GM21786 (cell line): ENCODE results near the gene WIPI1.
"Not testable (repeated sequence)": the region's sequence is repeated elsewhere in the genome, so short reads cannot be mapped to it uniquely, and the experiment has no call there.

Source experiments
- ATAC-seq: cut with Tn5 transposase; IDR thresholded peaks from one replicate; pipeline ENCODE4 v1.9.1; 2021; ENCODE audit not compliant: unreplicated experiment

The WIPI1 gene

GRCh38 chr17:68420065-68420464 lies 37.2 kb downstream of the WIPI1 start:
- ATAC-seq: no peak

DNA sequence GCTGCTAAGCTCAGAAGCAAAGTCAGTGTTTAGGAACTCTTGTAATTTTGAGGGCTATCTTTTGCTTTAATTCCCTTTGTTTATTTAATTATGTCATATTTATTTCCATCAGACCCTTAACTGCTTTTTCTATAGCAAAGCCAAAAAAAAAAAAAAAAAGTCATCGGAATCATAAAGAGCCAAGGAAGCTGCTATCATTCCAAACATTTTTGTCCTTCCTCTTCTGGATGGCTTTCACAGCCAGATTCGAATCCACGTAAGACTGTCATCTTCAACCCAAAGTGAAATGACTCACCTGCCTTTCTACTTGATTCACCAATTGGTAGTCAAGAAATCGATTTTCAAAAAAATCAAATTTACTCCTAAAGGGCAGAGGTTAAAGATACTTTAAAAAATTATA lies 38.4 kb downstream of the WIPI1 start:
- no peak for ATAC-seq

DNA sequence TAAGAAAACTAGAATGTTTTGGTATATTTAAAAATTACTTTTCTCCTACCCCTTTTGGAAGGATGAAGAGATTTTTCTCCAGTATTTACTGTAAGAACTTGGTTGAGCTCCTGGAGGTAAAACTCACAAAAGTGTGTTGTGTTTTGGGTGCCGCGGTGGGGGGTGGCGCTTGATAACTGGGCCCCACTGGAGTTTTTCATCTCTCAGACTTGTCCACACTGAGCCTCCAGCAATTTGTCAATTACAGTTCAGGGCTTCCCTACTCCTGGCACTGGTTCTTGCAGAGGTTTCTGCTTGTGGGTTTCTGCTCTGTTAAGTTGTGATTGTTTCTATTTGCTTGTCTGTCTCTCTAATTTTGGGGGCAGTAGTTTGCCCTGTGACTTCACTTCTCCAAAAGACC lies 40.0 kb downstream of the WIPI1 start:
- ATAC-seq: no peak

DNA sequence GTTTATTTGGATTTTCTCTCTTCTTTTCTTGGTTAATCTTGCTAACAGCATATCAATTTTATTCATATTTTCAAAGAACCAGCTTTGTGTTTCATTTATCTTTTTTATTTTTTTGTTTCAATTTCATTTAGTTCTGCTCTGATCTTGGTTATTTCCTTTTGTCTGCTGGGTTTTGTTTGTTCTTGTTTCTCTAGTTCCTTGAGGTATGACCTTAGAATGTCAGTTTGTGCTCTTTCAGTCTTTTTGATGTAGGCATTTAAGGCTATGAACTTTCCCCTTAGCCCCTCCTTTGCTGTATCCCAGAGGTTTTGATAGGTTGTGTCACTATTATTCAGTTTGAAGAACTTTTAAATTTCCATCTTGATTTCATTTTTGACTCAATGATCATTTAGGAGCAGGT lies 42.4 kb downstream of the WIPI1 start:
- ATAC-seq: not testable (repeated sequence)

GRCh38 chr17:68413597-68414560 lies 43.4 kb downstream of the WIPI1 start:
- not testable (repeated sequence) for ATAC-seq

DNA sequence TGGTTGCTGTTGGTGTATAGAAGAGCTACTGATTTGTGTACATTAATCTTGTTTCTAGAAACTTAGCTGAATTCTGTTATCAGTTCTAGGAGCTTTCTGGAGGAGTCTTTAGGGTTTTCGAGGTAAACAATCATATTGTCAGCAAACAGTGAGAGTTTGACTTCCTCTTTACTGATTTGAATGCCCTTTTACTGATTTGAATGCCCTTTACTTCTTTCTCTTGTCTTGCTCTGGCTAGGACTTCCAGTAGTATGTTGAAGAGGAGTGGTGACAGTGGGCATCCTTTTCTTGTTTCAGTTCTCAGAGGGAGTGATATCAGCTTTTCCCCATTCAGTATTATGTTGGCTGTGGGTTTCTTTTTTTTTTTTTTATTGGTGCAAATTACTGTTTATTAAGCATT lies 49.6 kb downstream of the WIPI1 start:
- ATAC-seq: not testable (repeated sequence)

DNA sequence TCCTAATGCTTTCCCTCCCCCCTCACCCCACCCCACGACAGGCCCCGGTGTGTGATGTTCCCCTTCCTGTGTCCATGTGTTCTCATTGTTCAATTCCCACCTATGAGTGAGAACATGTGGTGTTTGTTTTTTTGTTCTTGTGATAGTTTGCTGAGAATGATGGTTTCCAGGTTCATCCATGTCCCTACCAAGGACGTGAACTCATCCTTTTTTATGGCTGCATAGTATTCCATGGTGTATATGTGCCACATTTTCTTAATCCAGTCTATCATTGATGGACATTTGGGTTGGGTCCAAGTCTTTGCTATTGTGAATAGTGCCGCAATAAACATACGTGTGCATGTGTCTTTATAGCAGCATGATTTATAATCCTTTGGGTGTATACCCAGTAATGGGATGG lies 53.5 kb downstream of the WIPI1 start:
- not testable (repeated sequence) for ATAC-seq

GRCh38 chr17:68403122-68403521 lies 54.2 kb downstream of the WIPI1 start:
- ATAC-seq: no peak

GRCh38 chr17:68401288-68401687 lies 56.0 kb downstream of the WIPI1 start:
- ATAC-seq: no peak

GRCh38 chr17:68400404-68400735 lies 56.9 kb downstream of the WIPI1 start:
- no peak for ATAC-seq

- ATAC-seq: no peak
Observed at GRCh38 chr17:68399638-68400403, 57.5 kb downstream of the WIPI1 start.

- peak; percentile 78 for ATAC-seq
Observed at GRCh38 chr17:68398691-68399637, 58.3 kb downstream of the WIPI1 start.

GRCh38 chr17:68397108-68397536 lies 60.2 kb downstream of the WIPI1 start:
- ATAC-seq: no peak

DNA sequence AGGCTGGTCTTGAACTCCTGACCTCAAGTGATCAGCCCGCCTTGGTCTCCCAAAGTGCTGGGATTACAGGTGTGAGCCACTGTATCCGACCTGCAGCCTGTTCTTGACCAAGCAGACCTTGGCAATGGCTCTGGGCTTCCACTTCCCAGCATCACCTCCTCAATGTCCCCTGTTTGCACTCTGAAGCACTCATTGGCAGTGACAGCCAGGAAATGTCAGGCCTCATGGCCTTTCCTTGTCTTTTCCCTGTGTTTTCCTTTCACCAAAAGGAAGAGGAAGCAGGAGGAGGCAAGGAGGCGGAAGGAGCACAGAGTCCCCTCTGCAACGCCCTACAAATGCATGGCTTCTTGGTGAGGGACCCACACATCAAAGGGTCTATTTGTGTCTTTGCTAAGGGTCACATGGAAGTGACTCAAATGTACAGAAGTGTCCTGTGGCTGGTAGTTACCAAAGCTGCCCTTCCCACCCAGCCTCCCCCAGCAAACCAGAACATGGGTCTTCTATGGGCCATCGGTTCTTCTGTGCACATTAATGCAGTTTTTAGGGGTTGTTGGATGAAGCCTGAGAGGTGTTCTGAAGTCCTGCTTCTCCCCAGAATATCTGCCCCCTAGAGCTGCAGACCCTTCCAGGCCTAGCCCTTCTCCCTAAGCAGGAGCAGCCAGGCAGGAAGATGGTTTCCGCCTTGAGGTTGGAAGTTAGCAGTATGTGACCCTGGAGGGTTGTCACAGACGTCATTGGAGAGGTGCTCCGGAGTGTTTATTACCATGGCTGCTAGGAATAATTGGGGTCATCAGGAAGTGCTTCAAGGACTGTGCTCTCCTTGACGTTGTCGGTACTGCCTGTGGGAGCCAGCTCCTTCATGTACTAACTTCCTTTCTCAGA lies 60.8 kb downstream of the WIPI1 start:
- no peak for ATAC-seq

GRCh38 chr17:68394608-68395331 lies 62.5 kb downstream of the WIPI1 start:
- ATAC-seq: no peak

DNA sequence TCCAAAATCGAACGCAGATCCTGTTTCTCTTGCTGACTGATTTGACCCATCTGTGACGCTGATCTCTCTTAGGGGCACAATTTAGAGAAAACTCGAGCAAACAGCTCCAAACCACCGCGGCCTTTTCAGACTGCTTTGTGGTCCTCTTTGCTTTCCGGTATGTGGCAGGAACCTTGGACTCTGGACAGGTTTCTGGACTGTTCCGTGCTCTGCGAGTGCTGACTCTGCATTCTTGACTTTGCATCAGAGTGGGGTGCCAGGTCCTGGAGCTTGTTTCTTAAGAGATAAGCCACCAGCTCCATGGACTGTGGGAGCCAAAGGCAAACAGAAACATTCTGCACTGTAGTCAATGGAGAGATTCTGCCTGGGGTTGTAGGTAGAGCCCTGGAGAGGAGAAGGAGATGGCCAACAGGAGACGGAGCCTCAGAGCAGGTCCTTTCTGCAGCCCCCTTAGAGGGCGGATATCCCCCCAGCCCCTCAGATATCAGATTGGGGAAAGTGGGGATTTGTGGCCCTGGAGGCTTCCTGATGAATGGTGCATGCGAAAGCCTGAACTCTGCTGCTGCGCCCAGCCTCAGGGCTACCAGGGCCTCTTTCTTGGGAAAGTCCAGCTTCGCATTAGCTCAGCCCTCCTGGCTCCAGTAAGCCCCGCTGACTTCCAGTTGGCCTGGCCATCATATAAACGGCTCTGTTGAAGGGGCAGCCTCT lies 65.6 kb downstream of the WIPI1 start:
- ATAC-seq: no peak

GRCh38 chr17:68390888-68391545 lies 66.3 kb downstream of the WIPI1 start:
- ATAC-seq: no peak

DNA sequence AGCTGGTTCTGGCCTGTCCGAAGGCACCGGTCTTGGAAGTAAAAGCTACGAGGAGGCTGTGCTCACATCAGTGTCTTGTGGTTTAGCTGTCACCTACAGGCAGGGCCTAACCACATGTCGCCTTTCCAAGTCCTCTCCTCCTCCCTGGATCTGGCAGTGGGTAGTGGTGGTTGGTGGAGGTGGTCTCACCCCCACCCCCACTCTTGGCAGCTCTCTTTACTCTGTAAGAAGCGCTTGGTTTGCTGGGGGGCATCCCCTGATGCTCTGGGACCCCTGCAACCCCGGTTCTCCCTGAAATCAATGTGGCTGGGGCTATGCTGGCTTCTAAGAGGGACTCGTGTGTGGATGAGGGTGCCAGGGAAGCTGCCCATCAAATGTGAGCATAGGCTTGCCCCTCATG lies 68.3 kb downstream of the WIPI1 start:
- ATAC-seq: no peak
